ENCODE results near the gene SMG6.

The SMG6 gene

GRCh38 chr17:2060681-2061440 is 242.7 kb downstream of the SMG6 start:
- DNase-seq (ENCODE audit: low spot score) = no peak

- no peak for DNase-seq (ENCODE audit: low spot score)
Measured at GRCh38 chr17:2060385-2060658, 243.3 kb downstream of the SMG6 start.

- no peak for DNase-seq (ENCODE audit: low spot score)
Measured at GRCh38 chr17:2059547-2060384, 243.8 kb downstream of the SMG6 start.

- no peak for DNase-seq (ENCODE audit: low spot score)
Measured at GRCh38 chr17:2058586-2059546, 244.7 kb downstream of the SMG6 start.

GRCh38 chr17:2057760-2058585 is 245.6 kb downstream of the SMG6 start:
- DNase-seq (ENCODE audit: low spot score) = no peak

- DNase-seq (ENCODE audit: low spot score) = no peak
Measured at GRCh38 chr17:2057175-2057759, 246.3 kb downstream of the SMG6 start.

- no peak for DNase-seq (ENCODE audit: low spot score)
Measured at GRCh38 chr17:2056206-2057174, 247.1 kb downstream of the SMG6 start.

- no peak for DNase-seq (ENCODE audit: low spot score)
Measured at GRCh38 chr17:2055292-2056205, 248.0 kb downstream of the SMG6 start.

GRCh38 chr17:2054512-2055291 is 248.9 kb downstream of the SMG6 start, which contains the start of gene HIC1:
TSS of gene HIC1 (plus strand) at chr17:2055103. CDS start at chr17:2056691, 1,588 bp downstream.
- DNase-seq (ENCODE audit: low spot score) = peak; percentile 91

GRCh38 chr17:2054262-2054511 is 249.4 kb downstream of the SMG6 start:
- DNase-seq (ENCODE audit: low spot score) = no peak

GRCh38 chr17:2053380-2054261 is 250.0 kb downstream of the SMG6 start:
- DNase-seq (ENCODE audit: low spot score) = peak; percentile 81

- no peak for DNase-seq (ENCODE audit: low spot score)
Measured at GRCh38 chr17:2051933-2052559, 251.5 kb downstream of the SMG6 start.

GRCh38 chr17:2051061-2051932 is 252.3 kb downstream of the SMG6 start:
- DNase-seq (ENCODE audit: low spot score) = no peak

- no peak for DNase-seq (ENCODE audit: low spot score)
Measured at GRCh38 chr17:2050300-2051060, 253.1 kb downstream of the SMG6 start.

All from left forelimb (tissue), 1 donor.